H1 (cell line): ENCODE measurements around the gene FOXC1. TPM values are rescaled to one million over a fixed set of nuclear protein-coding genes. Genes with fewer than 3 reads are reported as not detected.
A peak's percentile ranks its signal among the peaks of the same experiment; 100 is the strongest.

Source experiments
- CTCF ChIA-PET: fragments of 300-600 bp; sonication (Branson Sonifier 250); formaldehyde crosslinking; loops from one replicate; lab custom pipeline; 2021; ENCODE audit not compliant: partially characterized antibody; lab: Charles Lee
- POLR2A ChIA-PET: fragments of 300-600 bp; sonication (Branson Sonifier 250); formaldehyde crosslinking; loops from one replicate; lab custom pipeline; 2021; ENCODE audit warnings: inconsistent platforms; ENCODE audit not compliant: partially characterized antibody; lab: Charles Lee
- DNase-seq, 2 experiments: peaks; one replicate each; pipeline versions ENCODE4 v3.0.0 to v3.0.0-alpha.2; 2010 to 2022; ENCODE audit warnings: low spot score in 2 of 2, low read depth in 1 of 2, mixed read lengths in 1 of 2
- FAIRE-seq: peaks from 2 replicates; lab custom pipeline; 2011; peaks lifted over from hg19 to GRCh38; lab: Jason Lieb, UNC
- H2AFZ ChIP-seq: 2 replicates; pipeline ENCODE4 v1.8.1; 2012; ENCODE audit warnings: low read length, inconsistent platforms
- H2AK5ac ChIP-seq: 2 replicates; pipeline ENCODE4 v1.6.1; 2013; ENCODE audit warnings: low read depth, low read length
- H2BK120ac ChIP-seq: replicated peaks from 2 replicates; pipeline ENCODE3; 2013; ENCODE audit warnings: low read depth, low read length, inconsistent platforms
- H2BK12ac ChIP-seq: 2 replicates; pipeline ENCODE4 v1.6.1; 2013; ENCODE audit warnings: low read depth, low read length
- H2BK15ac ChIP-seq: 2 replicates; pipeline ENCODE4 v1.6.1; 2013; ENCODE audit warnings: low read length
- H2BK20ac ChIP-seq: 2 replicates; pipeline ENCODE4 v1.6.1; 2013; ENCODE audit warnings: low read length
- H2BK5ac ChIP-seq: 2 replicates; pipeline ENCODE4 v1.6.1; 2013; ENCODE audit warnings: low read depth, low read length
- H3K14ac ChIP-seq: 2 replicates; pipeline ENCODE4 v1.6.1; 2013; ENCODE audit warnings: inconsistent platforms; ENCODE audit not compliant: insufficient read length
- H3K18ac ChIP-seq: 2 replicates; pipeline ENCODE4 v1.6.1; 2013; ENCODE audit warnings: low read length; ENCODE audit errors: extremely low read depth
- H3K23ac ChIP-seq: 2 replicates; pipeline ENCODE4 v1.6.1; 2013; ENCODE audit warnings: inconsistent platforms; ENCODE audit not compliant: insufficient read length
- H3K23me2 ChIP-seq: 2 replicates; pipeline ENCODE4 v1.6.1; 2013; ENCODE audit warnings: low read depth, low read length
- H3K27ac ChIP-seq: 2 replicates; pipeline ENCODE4 v1.6.1; 2011; ENCODE audit warnings: low read depth, low read length, inconsistent platforms
- H3K27me3 ChIP-seq, 4 experiments: replicated peaks in 1 of 4; 1 replicate in 1 of 4; 2 replicates in 3 of 4; pipeline versions ENCODE4 v1.6.1 to v1.8.1; 2011 to 2013; ENCODE audit warnings: low read length in 3 of 4, mild to moderate bottlenecking in 3 of 4, inconsistent platforms in 2 of 4, mixed read lengths in 2 of 4, moderate library complexity in 1 of 4; ENCODE audit not compliant: control insufficient read depth in 3 of 4, insufficient read depth in 3 of 4; ENCODE audit errors: extremely low read depth in 1 of 4
- H3K36me3 ChIP-seq, 4 experiments: 2 replicates each; pipeline versions ENCODE4 v1.6.1 to v1.8.1; 2011 to 2013; ENCODE audit warnings: mild to moderate bottlenecking in 4 of 4, low read length in 3 of 4, moderate library complexity in 2 of 4, control low read depth in 1 of 4, inconsistent platforms in 1 of 4; ENCODE audit not compliant: insufficient read depth in 4 of 4, control insufficient read depth in 2 of 4
- H3K4ac ChIP-seq: replicated peaks from 2 replicates; pipeline ENCODE3; 2013; ENCODE audit warnings: low read length, low read depth, mixed read lengths, inconsistent platforms; ENCODE audit not compliant: insufficient read length
- H3K4me1 ChIP-seq, 4 experiments: replicated peaks in 1 of 4; 1 replicate in 1 of 4; 2 replicates in 3 of 4; pipeline versions ENCODE4 v1.6.1 to v1.8.1; 2011 to 2013; ENCODE audit warnings: low read length in 3 of 4, inconsistent platforms in 2 of 4, mixed read lengths in 1 of 4; ENCODE audit not compliant: insufficient read depth in 4 of 4, control insufficient read depth in 3 of 4
- H3K4me2 ChIP-seq, 2 experiments: 2 replicates each; pipeline versions ENCODE4 v1.6.1 to v1.8.1; 2011 to 2013; ENCODE audit warnings: low read depth in 2 of 2, low read length in 2 of 2, control low read depth in 1 of 2, inconsistent platforms in 1 of 2, mild to moderate bottlenecking in 1 of 2; ENCODE audit not compliant: insufficient read depth in 1 of 2
- H3K4me3 ChIP-seq, 4 experiments: fragments of 200-600, 300-600 bp in 1 of 4; sonication (generic), shearing (Covaris generic), sonication (Bioruptor Twin) in 1 of 4; 2 replicates each; pipeline versions ENCODE4 v1.5.1 to v1.8.1; 2011 to 2016; ENCODE audit warnings: low read length in 4 of 4, low read depth in 3 of 4, control low read depth in 2 of 4, inconsistent platforms in 2 of 4, mild to moderate bottlenecking in 2 of 4, mixed read lengths in 1 of 4, moderate library complexity in 1 of 4; ENCODE audit not compliant: insufficient read depth in 2 of 4; ENCODE audit errors: extremely low read depth in 1 of 4
- H3K56ac ChIP-seq: replicated peaks from 2 replicates; pipeline ENCODE3; 2013; ENCODE audit warnings: low read depth, mild to moderate bottlenecking, mixed read lengths, low read length, inconsistent platforms; ENCODE audit not compliant: insufficient read length
- H3K79me1 ChIP-seq: 2 replicates; pipeline ENCODE4 v1.6.1; 2013; ENCODE audit warnings: low read depth, low read length, control low read depth
- H3K79me2 ChIP-seq, 2 experiments: 2 replicates each; pipeline versions ENCODE4 v1.6.1 to v1.8.1; 2012 to 2013; ENCODE audit warnings: low read length in 2 of 2, mild to moderate bottlenecking in 2 of 2, inconsistent platforms in 1 of 2; ENCODE audit not compliant: insufficient read depth in 2 of 2, control insufficient read depth in 1 of 2
- H3K9ac ChIP-seq, 4 experiments: replicated peaks in 1 of 4; 1 replicate in 1 of 4; 2 replicates in 3 of 4; pipeline versions ENCODE4 v1.6.1 to v1.8.1; 2011 to 2013; ENCODE audit warnings: low read depth in 3 of 4, low read length in 3 of 4, control low read depth in 2 of 4, mild to moderate bottlenecking in 2 of 4, moderate library complexity in 2 of 4, inconsistent platforms in 1 of 4; ENCODE audit errors: extremely low read depth in 1 of 4
- H3K9me3 ChIP-seq, 2 experiments: 2 replicates each; pipeline versions ENCODE4 v1.6.1 to v1.8.1; 2012 to 2013; ENCODE audit warnings: mild to moderate bottlenecking in 2 of 2, moderate library complexity in 2 of 2, control low read depth in 1 of 2, inconsistent platforms in 1 of 2, low read depth in 1 of 2, low read length in 1 of 2, mixed read lengths in 1 of 2; ENCODE audit not compliant: insufficient read depth in 2 of 2
- H4K20me1 ChIP-seq, 2 experiments: replicated peaks in 1 of 2; 2 replicates each; pipeline versions ENCODE3 to v1.8.1; 2011 to 2013; ENCODE audit warnings: inconsistent platforms in 2 of 2, low read length in 2 of 2, mild to moderate bottlenecking in 1 of 2; ENCODE audit not compliant: insufficient read depth in 2 of 2, control insufficient read depth in 1 of 2
- H4K5ac ChIP-seq: 2 replicates; pipeline ENCODE4 v1.6.1; 2013; ENCODE audit warnings: low read length, low read depth, mixed read lengths, inconsistent platforms; ENCODE audit not compliant: insufficient read length
- H4K8ac ChIP-seq: 2 replicates; pipeline ENCODE4 v1.8.0; 2013; ENCODE audit warnings: mild to moderate bottlenecking, moderate library complexity, low read length, inconsistent platforms; ENCODE audit not compliant: insufficient read depth; ENCODE audit errors: extremely low read depth
- H4K91ac ChIP-seq: replicated peaks from 2 replicates; pipeline ENCODE3; 2013; ENCODE audit warnings: low read length, mixed read lengths, inconsistent platforms; ENCODE audit not compliant: insufficient read length
- BACH1 ChIP-seq: IDR thresholded peaks from 2 replicates; pipeline ENCODE4 v1.6.1; 2012; ENCODE audit warnings: low read length, improper control_type of control experiment
- GTF2F1 ChIP-seq: IDR thresholded peaks from 2 replicates; pipeline ENCODE4 v1.6.1; 2012; ENCODE audit warnings: low read depth, low read length, improper control_type of control experiment, borderline replicate concordance
- MAFK ChIP-seq: IDR thresholded peaks from 2 replicates; pipeline ENCODE4 v1.6.1; 2012; ENCODE audit warnings: low read depth, mild to moderate bottlenecking, improper control_type of control experiment, low read length
- WGBS, 2 experiments: shearing (Covaris generic) in 1 of 2; methylation state at CpG; one replicate each; pipeline versions ENCODE4 v1.1.6 to v1.1.7; 2013 to 2015; ENCODE audit warnings: low lambda C conversion rate in 2 of 2, mixed read lengths in 2 of 2, inconsistent platforms in 1 of 2, low coverage in 1 of 2, missing lambda C conversion rate in 1 of 2; ENCODE audit not compliant: insufficient replicate concordance in 2 of 2, insufficient coverage in 1 of 2, insufficient read length in 1 of 2; ENCODE audit errors: extremely low coverage in 1 of 2, missing lambda C conversion rate in 1 of 2; 5-methylcytosine and 5-hydroxymethylcytosine counted together
- polyA plus RNA-seq, 7 experiments: library from polyadenylated mRNA; depleted of rRNA in 3 of 7; stranded (reverse) in 5 of 7; unstranded in 2 of 7; fragments of >200 nt in 5 of 7; fragments of 200-250 nt in 2 of 7; gene quantifications; 1 replicate in 5 of 7; 2 replicates in 1 of 7; 4 replicates in 1 of 7; pipeline versions ENCODE4 v1.2.1 to v1.2.3, GENCODE V29; 2011 to 2013; ENCODE audit warnings: missing spikeins in 2 of 7, mixed read lengths in 2 of 7
- total RNA-seq: library from RNA; stranded (reverse); fragmentation: NEBNext Ultra II Directional; extraction: Animal tissue kit (Norgen Biotek cat#: 25700); gene quantifications from 2 replicates; pipeline ENCODE4 v1.2.1, GENCODE V29; 2021

Gene FOXC1
- total and polyA plus RNA-seq, 2 of the 8 experiments (the other 6 are each of a cell fraction or from before 2014, with no cell fraction given), result 0.22 TPM; not detected in 1

GRCh38 chr6:1636971-1637871, 27.5 kb downstream of the FOXC1 start:
- H3K14ac ChIP-seq, result no peak overlapping the region
- no peak overlapping the region for H3K4ac ChIP-seq
- no peak overlapping the region for H2BK20ac ChIP-seq
- no peak overlapping the region for H3K23ac ChIP-seq
- no peak overlapping the region for H3K18ac ChIP-seq
- 94% methylated on average over 20 of the region's 20 CpGs; no CpG with 5 or more reads in 1 of the 2 experiments for WGBS, 2 experiments
- H3K4me1 ChIP-seq, result 0 out of 7 replicates have a peak, but pooled peaks cover 0 to 3% (median 0%) of the 10 kb centered on the region in 4 experiments
- ChIA-PET POLR2A (interaction anchor here (0.9 kb wide), 1 partner anchor 9 kb away, joined by 3 read pairs; no protein-coding TSS in a partner anchor), CTCF (no interaction called here)
- H3K9me3 ChIP-seq, result no peaks in the 10 kb centered on the region
- no peak overlapping the region for H2BK120ac ChIP-seq
- TF ChIP-seq BACH1 (peak; percentile 65), MAFK (peak; percentile 19; the same call in 1 of the 2 replicates), GTF2F1 (no peak)
- no peaks in the 10 kb centered on the region for H3K36me3 ChIP-seq
- no peak overlapping the region for H2AFZ ChIP-seq
- H4K91ac ChIP-seq, result no peak overlapping the region
- H3K56ac ChIP-seq, result no peak overlapping the region
- no peaks in the 10 kb centered on the region for H3K79me2 ChIP-seq
- H4K8ac ChIP-seq, result no peak overlapping the region; the same call in 1 of the 2 replicates
- H3K27ac ChIP-seq, result no peak overlapping the region
- H3K4me2 ChIP-seq, result no peak overlapping the region
- no peaks in the 10 kb centered on the region for H3K27me3 ChIP-seq
- no peaks in the 10 kb centered on the region; the same call in 1 of the 2 replicates for H3K23me2 ChIP-seq
- peak overlapping the region; percentile 34; the same call in 1 of the 2 replicates for H2BK12ac ChIP-seq
- H3K79me1 ChIP-seq, result no peaks in the 10 kb centered on the region; the same call in 1 of the 2 replicates
- H4K5ac ChIP-seq, result no peak overlapping the region
- H2AK5ac ChIP-seq, result no peak overlapping the region
- FAIRE-seq (no peak), DNase-seq (no peak)
- H3K4me3 ChIP-seq, result no peak overlapping the region
- no peak overlapping the region for H3K9ac ChIP-seq
- H4K20me1 ChIP-seq, result peaks cover 0 to 3% of the 10 kb centered on the region in 2 experiments
- 0 out of 2 replicates have a peak overlapping the region, but pooled peaks have one; percentile 8 for H2BK5ac ChIP-seq
- H2BK15ac ChIP-seq, result no peak overlapping the region
